Gastroesophageal sphincter (tissue), 4 donors: ENCODE data around the gene NLGN1. TPM values are rescaled to one million over a fixed set of nuclear protein-coding genes. Genes with fewer than 3 reads are reported as not detected.

Experiments
- ATAC-seq: fragments of 150-250 bp; one replicate; pipeline ENCODE4 v1.9.1; 2016; ENCODE audit warnings: mild to moderate bottlenecking, moderate library complexity
- H3K27ac ChIP-seq, 4 donors: fragments of 200-600 bp; sonication (generic) in 3 of 4; 1 replicate in 3 of 4; 2 replicates in 1 of 4; pipeline ENCODE4 v1.5.1; 2016 to 2019
- H3K27me3 ChIP-seq: fragments of 200-600 bp; sonication (generic); one replicate; pipeline ENCODE4 v1.5.1; 2019
- H3K36me3 ChIP-seq, 2 donors: fragments of 200-600 bp; sonication (generic); one replicate each; pipeline ENCODE4 v1.5.1; 2019; ENCODE audit warnings: control low read depth in 1 of 2
- H3K4me1 ChIP-seq, 3 donors: fragments of 200-600 bp; sonication (generic); 1 replicate in 2 of 3; 2 replicates in 1 of 3; pipeline ENCODE4 v1.5.1; 2016 to 2019; ENCODE audit warnings: control low read depth in 2 of 3
- H3K4me3 ChIP-seq, 2 donors: fragments of 200-600 bp; sonication (generic); one replicate each; pipeline ENCODE4 v1.5.1; 2019; ENCODE audit warnings: mild to moderate bottlenecking in 1 of 2, moderate library complexity in 1 of 2
- H3K9me3 ChIP-seq, 3 donors: fragments of 200-600 bp; sonication (generic); one replicate each; pipeline ENCODE4 v1.5.1; 2017 to 2019; ENCODE audit warnings: control low read depth in 2 of 3
- EP300 ChIP-seq: sonication (generic); formaldehyde crosslinking; IDR thresholded peaks from one replicate; pipeline ENCODE4 v1.6.1; 2017; ENCODE audit warnings: antibody characterized with exemption, mild to moderate bottlenecking
- POLR2A ChIP-seq, 2 donors: fragments of 450-650 bp; IDR thresholded peaks; one replicate each; pipeline ENCODE4 v1.6.1; 2017; ENCODE audit warnings: antibody characterized with exemption in 2 of 2, mild to moderate bottlenecking in 2 of 2, moderate library complexity in 1 of 2
- POLR2AphosphoS5 ChIP-seq: sonication (generic); formaldehyde crosslinking; IDR thresholded peaks from one replicate; pipeline ENCODE4 v1.6.1; 2017; ENCODE audit warnings: antibody characterized with exemption
- WGBS, 2 donors: methylation state at CpG; one replicate each; pipeline ENCODE4 v1.1.5; 2018; ENCODE audit warnings: low coverage in 1 of 2; 5-methylcytosine and 5-hydroxymethylcytosine counted together
- total RNA-seq, 4 donors: library from RNA; depleted of rRNA; stranded (reverse); fragments of >200 nt; gene quantifications; one replicate each; pipeline ENCODE4 v1.1.0, GENCODE V29; 2016
- TF ChIP-seq, protein P1 (sequence below), 4 experiments: fragments of 200-600 bp in 2 of 4; fragments of 450-650 bp in 2 of 4; sonication (generic) in 1 of 4; IDR thresholded peaks; one replicate each; pipeline ENCODE4 v1.5.1; 2017 to 2019; ENCODE audit warnings: antibody characterized with exemption in 4 of 4, mild to moderate bottlenecking in 2 of 4, moderate library complexity in 2 of 4

The NLGN1 gene
- total RNA-seq, 4 donors from 2014 or later, result 13.4 to 26.4 (median 24.0) TPM

DNA sequence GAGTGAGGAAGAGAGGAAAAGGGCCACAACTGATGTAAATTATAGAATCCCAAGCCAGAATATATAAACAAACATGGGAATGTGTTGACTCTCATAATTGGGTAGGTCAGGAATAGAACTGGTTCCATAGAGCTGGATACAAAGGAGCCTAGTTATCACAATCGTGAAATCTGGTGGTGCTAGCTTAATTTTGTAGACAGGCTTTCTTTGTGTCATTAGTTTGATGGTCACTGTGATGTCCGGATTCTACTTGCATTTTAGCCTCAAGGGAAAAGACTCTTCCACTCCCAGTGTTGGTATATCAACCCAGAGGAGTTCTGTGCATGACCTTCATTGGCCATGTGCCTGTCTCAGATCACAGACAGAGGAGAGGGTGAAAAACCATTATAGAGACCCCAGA is 81.8 kb downstream of the NLGN1 start:
- no peak for ATAC-seq
- Histone ChIP-seq H3K36me3 (no peaks in the 10 kb centered on the region), H3K4me1 (no peaks in the 10 kb centered on the region), H3K27ac (no peak overlapping the region), H3K9me3 (peaks cover 0 to 6% (median 0%) of the 10 kb centered on the region in 3 donors), H3K27me3 (no peaks in the 10 kb centered on the region), H3K4me3 (no peak overlapping the region)
- WGBS, 2 donors, result 71 to 72% methylated on average over 2 of the region's 2 CpGs
- TF ChIP-seq POLR2A (IDR thresholded peaks at IDR 0.05), result no peak
- TF ChIP-seq POLR2AphosphoS5, result no peak
- TF ChIP-seq, protein P1, sequence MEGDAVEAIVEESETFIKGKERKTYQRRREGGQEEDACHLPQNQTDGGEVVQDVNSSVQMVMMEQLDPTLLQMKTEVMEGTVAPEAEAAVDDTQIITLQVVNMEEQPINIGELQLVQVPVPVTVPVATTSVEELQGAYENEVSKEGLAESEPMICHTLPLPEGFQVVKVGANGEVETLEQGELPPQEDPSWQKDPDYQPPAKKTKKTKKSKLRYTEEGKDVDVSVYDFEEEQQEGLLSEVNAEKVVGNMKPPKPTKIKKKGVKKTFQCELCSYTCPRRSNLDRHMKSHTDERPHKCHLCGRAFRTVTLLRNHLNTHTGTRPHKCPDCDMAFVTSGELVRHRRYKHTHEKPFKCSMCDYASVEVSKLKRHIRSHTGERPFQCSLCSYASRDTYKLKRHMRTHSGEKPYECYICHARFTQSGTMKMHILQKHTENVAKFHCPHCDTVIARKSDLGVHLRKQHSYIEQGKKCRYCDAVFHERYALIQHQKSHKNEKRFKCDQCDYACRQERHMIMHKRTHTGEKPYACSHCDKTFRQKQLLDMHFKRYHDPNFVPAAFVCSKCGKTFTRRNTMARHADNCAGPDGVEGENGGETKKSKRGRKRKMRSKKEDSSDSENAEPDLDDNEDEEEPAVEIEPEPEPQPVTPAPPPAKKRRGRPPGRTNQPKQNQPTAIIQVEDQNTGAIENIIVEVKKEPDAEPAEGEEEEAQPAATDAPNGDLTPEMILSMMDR (IDR thresholded peaks at IDR 0.05), result no peak

GRCh38 chr3:173501931-173502489 is 104.5 kb downstream of the NLGN1 start:
- no peak for TF ChIP-seq POLR2A (IDR thresholded peaks at IDR 0.05)
- WGBS, 2 donors, result 9 to 27% methylated on average over 1 of the region's 1 CpG
- Histone ChIP-seq H3K27ac (no peak overlapping the region), H3K27me3 (no peaks in the 10 kb centered on the region), H3K36me3 (no peaks in the 10 kb centered on the region), H3K4me3 (no peak overlapping the region), H3K9me3 (no peaks in the 10 kb centered on the region), H3K4me1 (peaks cover 0 to 4% (median 0%) of the 10 kb centered on the region in 3 donors)
- no peak for ATAC-seq

- ATAC-seq, result no peak
- no peaks in the 10 kb centered on the region for H3K9me3 ChIP-seq
- H3K27me3 ChIP-seq, result no peaks in the 10 kb centered on the region
- H3K4me1 ChIP-seq, result peaks cover 0 to 4% (median 0%) of the 10 kb centered on the region in 3 donors
- no peak overlapping the region for H3K27ac ChIP-seq
- WGBS, 2 donors, result 17 to 21% methylated on average over 4 of the region's 4 CpGs
- no peak overlapping the region for H3K4me3 ChIP-seq
- H3K36me3 ChIP-seq, result no peaks in the 10 kb centered on the region
- TF ChIP-seq POLR2A (IDR thresholded peaks at IDR 0.05), result no peak
- no peak for TF ChIP-seq POLR2AphosphoS5
- TF ChIP-seq, protein P1 (IDR thresholded peaks at IDR 0.05), result no peak
- TF ChIP-seq EP300, result no peak
These were observed 105.5 kb downstream of the NLGN1 start for GRCh38 chr3:173502983-173503568.

DNA sequence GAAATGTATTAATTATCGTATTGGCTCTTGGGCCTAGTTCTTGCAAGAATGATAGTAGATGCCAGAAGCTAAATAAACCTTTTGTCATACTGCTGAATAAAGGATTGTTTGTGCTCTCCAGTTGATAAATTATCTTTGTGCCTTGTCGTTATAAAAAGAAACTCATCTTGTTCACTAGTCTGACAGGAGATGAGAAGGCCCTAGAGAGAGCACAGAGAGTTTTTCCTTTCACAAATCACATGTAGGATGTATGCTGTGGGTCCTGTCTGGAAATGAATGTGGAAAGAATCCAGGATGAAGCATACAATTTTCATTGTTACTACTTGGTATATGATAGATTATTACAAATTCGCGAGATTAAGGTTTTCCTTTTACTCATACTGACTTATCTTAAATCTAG is 113.0 kb downstream of the NLGN1 start:
- H3K27ac ChIP-seq, result no peak overlapping the region
- H3K9me3 ChIP-seq, result no peaks in the 10 kb centered on the region
- TF ChIP-seq EP300, result no peak
- TF ChIP-seq, protein P1 (IDR thresholded peaks at IDR 0.05), result no peak
- TF ChIP-seq POLR2AphosphoS5, result no peak
- no peak for TF ChIP-seq POLR2A (IDR thresholded peaks at IDR 0.05)
- H3K36me3 ChIP-seq, result no peaks in the 10 kb centered on the region
- no peaks in the 10 kb centered on the region for H3K4me1 ChIP-seq
- ATAC-seq, result no peak
- WGBS, 2 donors, result 53 to 61% methylated on average over 3 to 4 of the region's 4 CpGs
- H3K27me3 ChIP-seq, result no peaks in the 10 kb centered on the region
- no peak overlapping the region for H3K4me3 ChIP-seq

GRCh38 chr3:173513123-173513522 is 115.6 kb downstream of the NLGN1 start:
- TF ChIP-seq POLR2A (IDR thresholded peaks at IDR 0.05), result no peak
- TF ChIP-seq, protein P1 (IDR thresholded peaks at IDR 0.05), result no peak

More at GRCh38 chr3:173513123-173513522, 115.6 kb downstream of the NLGN1 start:
- Histone ChIP-seq H3K4me3 (no peak overlapping the region), H3K4me1 (no peaks in the 10 kb centered on the region), H3K27ac (no peak overlapping the region), H3K27me3 (no peaks in the 10 kb centered on the region), H3K36me3 (no peaks in the 10 kb centered on the region), H3K9me3 (no peaks in the 10 kb centered on the region)
- ATAC-seq, result no peak
- WGBS, 2 donors, result 67 to 80% methylated on average over 1 of the region's 1 CpG
